ENCODE measurements around the gene UBE2F.

DNA sequence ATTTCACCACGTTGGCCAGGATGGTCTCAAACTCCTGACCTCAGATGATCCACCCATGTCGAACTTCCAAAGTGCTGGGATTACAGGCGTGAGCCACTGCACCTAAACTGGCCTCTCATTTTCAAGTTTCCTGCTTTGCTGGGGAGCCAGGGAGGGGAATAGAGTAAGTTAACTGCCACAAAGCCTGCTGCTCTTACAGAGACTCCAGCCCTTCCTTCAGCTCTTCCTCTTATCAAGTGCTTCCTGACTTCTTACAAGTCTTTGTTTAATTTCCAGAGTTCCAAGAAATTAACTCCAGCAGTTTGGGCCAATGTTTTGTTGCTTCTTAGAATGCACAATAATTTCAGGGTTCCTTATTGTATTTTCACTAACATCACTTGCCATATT lies 24.3 kb upstream of the UBE2F start:
- TF ChIP-seq EP300 (IDR thresholded peaks at IDR 0.05) (no peak), POLR2A (IDR thresholded peaks at IDR 0.05) (no peak), POLR2AphosphoS5 (IDR thresholded peaks at IDR 0.05) (no peak)
- TF ChIP-seq, protein P1, sequence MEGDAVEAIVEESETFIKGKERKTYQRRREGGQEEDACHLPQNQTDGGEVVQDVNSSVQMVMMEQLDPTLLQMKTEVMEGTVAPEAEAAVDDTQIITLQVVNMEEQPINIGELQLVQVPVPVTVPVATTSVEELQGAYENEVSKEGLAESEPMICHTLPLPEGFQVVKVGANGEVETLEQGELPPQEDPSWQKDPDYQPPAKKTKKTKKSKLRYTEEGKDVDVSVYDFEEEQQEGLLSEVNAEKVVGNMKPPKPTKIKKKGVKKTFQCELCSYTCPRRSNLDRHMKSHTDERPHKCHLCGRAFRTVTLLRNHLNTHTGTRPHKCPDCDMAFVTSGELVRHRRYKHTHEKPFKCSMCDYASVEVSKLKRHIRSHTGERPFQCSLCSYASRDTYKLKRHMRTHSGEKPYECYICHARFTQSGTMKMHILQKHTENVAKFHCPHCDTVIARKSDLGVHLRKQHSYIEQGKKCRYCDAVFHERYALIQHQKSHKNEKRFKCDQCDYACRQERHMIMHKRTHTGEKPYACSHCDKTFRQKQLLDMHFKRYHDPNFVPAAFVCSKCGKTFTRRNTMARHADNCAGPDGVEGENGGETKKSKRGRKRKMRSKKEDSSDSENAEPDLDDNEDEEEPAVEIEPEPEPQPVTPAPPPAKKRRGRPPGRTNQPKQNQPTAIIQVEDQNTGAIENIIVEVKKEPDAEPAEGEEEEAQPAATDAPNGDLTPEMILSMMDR (IDR thresholded peaks at IDR 0.05) = no peak
